PC-3 (cell line): ENCODE measurements around the gene SULT2B1.
"Not testable (repeated sequence)": the region's sequence is repeated elsewhere in the genome, so short reads cannot be mapped to it uniquely, and the experiment has no call there.

Source experiments
- CTCF ChIP-seq: fragments of 300-600 bp; sonication (generic); conservative IDR thresholded peaks from 2 replicates; pipeline ENCODE4 v1.5.1; 2017; ENCODE audit warnings: antibody characterized with exemption, low read depth, mild to moderate bottlenecking, low read length
- EZH2 ChIP-seq: fragments of 300-600 bp; sonication (generic); IDR thresholded peaks from one replicate; pipeline ENCODE4 v1.6.1; 2017; ENCODE audit warnings: antibody characterized with exemption, mild to moderate bottlenecking, low read length; ENCODE audit not compliant: unreplicated experiment
- EZH2phosphoT487 ChIP-seq: fragments of 300-600 bp; sonication (generic); IDR thresholded peaks from 2 replicates; pipeline ENCODE4 v1.6.1; 2018; ENCODE audit warnings: mild to moderate bottlenecking, antibody characterized with exemption, low read length, borderline replicate concordance

GRCh38 chr19:48538057-48538456 lies 13.9 kb upstream of the SULT2B1 start:
- not testable (repeated sequence) for TF ChIP-seq CTCF, EZH2phosphoT487, EZH2
